Colon (tissue), 2 donors: ENCODE results near the gene PIEZO1.
"Not testable (repeated sequence)": the region's sequence is repeated elsewhere in the genome, so short reads cannot be mapped to it uniquely, and the experiment has no call there.

Experiments
- FAIRE-seq: peaks from 2 replicates; lab custom pipeline; 2012; peaks lifted over from hg19 to GRCh38; lab: Jason Lieb, UNC
- donor health status: control.
- donor health status: control.

PIEZO1 gene

DNA sequence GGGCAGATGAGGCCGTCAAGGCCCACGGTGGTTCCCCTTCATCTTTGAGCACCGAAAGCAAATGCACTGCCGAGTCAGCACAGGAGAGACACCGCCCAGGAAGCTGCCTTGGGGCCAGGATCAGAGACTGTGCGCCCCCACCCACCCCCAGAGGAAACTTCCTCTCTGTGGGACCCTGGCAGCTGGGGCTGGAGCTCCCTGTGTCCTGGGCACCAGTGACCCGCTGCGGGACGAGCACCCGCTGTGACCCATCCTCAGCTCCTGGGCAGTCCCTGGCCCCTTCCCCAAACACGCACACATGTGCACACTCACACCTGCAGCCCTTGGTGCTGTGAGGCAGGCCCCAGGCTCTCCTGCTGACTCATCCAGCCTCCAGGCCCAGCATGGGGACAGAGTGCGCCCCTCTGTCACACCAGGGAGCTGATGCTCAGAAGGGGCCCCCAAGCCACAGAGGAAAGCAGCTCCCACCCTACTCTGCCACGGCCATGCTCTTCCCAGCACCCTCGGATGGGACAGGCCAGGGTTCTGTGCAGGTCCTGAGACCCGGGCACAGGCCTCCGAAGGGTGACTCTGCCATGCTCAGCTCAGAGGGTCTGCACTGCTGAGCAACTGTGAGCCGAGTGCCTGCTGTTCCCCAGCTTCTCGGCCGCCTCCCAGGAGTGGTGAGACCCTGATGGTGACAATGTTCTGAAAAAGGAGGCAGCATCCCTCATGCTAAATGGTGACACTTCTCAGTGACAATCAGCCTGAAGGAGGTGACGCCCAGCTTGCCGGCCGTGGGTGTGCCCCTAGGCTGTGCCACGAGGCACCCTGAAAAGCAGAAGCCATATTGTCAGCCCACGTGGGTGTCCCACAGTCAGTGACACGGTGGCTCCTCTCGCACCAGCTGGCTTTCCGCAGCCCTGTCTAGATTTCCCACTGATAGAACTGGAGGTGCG, 3.6 kb downstream of the PIEZO1 start:
- no peak for FAIRE-seq

DNA sequence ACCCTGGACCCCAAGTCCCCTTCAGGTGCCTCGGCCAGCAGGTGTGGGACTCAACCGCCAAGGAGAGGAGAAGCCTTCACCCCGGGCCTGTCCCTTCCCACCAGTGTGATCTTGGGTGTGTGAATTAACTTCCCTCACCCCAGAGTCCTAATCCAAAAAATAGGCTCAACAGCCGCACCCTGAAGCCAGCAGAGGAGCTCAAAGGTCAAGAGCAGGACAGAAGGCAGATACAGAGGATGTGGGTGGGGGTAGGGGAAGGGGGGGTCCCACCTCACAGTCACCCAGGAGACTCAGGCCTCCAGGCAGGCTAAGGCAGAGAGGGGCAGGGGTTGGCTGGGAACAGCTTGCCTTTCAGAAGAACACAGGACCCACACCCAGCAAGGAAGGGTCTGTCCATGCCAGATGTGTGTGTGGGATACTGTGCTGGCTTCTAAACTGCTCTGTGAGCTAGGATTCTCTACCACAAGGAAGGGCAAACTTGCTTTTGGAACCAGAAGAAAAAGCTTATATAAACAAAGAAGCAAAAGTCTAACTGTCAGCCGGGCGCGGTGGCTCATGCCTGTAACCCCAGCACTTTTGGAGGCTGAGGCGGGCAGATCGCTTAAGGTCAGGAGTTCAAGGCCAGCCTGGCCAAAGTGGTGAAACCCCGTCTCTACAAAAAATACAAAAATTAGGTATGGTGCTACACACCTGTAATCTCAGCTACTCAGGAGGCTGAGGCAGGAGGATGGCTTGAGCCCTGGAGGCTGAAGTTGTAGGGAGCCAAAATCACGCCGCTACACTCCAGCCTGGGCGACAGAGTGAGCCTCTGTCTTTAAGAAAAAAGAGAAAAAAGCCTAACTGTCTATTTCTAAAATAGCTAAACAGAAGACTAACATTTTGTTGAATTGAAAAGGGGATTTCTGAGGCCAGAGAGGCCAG, 4.6 kb downstream of the PIEZO1 start:
- no peak for FAIRE-seq

DNA sequence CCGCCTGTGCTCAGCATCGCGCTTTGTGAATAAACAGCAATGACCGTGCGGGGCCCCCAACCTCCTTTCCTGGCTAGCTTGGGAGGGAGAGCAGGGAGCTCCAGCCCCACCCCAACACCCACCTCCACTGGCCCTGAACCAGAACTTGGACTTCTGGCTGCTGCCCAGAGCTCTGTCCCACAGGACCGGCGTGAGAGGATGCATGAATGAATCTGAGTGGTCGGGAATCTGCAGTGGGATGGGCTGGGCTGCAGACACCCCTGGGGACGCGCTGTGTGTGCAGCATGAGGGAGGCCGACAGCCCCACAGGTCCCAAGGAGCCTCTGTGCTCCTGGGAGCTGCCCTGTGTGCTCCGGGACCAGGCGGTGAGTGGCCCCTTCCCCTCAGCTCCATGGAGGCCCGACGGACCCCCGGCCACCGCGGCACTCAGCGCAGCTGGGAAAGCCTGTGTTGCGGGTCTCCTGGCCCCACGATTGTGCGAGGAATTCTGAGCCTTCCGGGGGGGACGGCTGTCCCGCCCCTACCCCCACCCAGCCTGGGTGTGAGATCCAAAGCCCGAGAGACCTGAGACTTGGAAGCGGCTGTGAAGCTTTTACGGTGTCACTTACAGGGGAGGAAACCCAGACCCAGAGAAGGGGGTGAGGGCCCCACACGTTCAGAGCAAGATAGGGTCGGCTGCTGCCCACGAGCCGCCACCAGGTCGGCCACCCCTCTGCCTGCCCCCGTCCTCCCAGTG, 5.4 kb downstream of the PIEZO1 start:
- no peak for FAIRE-seq

DNA sequence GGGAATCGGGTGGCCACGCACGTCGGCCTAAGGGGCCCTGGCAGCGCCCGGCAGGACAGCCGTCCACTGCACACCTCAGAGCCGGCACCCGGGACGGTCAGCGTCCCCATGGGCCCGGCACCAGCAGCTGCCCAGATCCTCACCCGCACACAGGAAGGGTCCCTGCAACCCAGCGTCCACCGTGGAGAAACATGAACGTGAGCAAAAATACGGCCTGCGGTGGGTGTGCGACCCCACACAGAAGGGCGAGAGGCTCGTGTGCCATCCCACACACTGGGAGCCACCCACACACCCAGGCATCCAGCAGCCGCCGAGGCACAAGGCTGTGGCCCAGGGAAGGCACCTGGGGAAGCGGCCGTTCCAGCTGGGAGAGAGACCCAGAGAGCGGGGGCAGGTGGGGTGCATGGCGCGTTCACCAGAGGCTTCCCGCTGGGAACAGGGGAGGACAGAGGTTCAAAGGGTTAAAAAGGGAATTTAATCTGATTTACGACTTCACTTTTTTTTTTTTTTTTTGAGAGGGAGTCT, 6.4 kb downstream of the PIEZO1 start:
- no peak for FAIRE-seq

DNA sequence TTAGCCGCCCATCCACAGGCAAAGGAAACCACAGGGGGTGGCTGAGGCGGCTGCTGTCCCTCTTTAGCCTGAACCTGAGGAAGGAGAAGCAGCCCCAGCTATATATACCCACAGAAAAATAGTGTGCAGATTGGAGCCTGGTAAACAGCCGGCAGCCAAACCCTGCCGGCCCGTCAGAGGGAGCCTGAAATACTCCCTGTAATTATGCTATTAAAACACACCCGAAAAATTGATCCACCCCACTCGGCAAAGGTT, 6.8 kb downstream of the PIEZO1 start:
- FAIRE-seq = no peak

DNA sequence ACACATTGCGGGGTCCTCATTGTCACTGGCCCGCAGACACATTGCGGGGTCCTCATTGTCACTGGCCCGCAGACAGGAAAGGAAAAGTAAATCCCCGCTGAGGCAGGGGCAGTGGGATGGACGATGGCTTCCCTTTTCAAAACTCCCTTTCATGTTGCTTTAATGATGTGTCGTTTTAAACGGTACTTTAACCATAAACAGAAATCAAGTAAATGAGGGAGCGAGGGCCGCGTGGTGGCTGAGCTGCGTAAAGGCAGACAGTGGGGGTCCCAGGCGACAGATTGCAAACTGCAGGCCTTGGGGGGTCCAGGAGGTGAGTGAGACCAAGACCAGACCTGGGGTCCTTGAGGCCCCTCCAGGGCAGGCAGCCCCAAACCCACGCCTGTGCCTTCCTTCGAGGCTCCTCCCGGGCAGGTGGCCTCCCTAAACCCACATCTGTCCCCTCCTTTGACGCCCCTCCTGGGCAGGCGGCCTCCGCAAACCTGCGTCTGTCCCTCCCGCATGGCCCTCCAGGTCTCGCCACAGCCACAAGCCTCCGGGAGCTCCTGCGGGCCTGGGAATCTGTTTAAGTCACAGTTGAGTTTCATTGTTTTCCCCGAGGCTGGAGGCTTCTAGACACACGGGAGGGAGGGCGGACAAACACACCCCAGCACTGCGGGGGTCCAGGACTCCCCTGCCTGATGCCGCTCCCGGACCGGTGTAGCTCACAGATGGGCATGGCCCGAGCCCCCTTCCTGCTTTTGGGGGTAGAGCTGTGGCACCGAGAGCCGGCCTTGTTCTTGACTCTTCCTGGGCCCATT, 7.3 kb downstream of the PIEZO1 start:
- FAIRE-seq = no peak

DNA sequence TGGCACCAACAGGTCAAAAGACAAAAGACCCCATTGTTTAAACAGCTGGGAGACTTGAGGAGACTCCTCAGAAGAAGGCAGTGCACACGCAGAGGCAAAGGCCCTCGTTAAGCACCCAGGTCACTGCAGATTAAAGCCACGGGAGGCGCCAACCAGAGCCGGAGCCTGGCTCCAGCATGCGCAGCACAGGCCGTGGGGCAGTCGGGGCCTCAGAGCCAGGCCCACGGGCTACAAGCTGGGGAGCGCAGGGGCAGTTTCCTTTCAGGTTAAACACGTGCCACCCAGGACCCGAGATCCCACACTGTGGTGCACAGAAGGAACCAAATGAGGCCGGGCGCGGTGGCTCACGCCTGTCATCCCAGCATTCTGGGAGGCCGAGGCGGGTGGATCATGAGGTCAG, 9.2 kb downstream of the PIEZO1 start:
- no peak for FAIRE-seq

DNA sequence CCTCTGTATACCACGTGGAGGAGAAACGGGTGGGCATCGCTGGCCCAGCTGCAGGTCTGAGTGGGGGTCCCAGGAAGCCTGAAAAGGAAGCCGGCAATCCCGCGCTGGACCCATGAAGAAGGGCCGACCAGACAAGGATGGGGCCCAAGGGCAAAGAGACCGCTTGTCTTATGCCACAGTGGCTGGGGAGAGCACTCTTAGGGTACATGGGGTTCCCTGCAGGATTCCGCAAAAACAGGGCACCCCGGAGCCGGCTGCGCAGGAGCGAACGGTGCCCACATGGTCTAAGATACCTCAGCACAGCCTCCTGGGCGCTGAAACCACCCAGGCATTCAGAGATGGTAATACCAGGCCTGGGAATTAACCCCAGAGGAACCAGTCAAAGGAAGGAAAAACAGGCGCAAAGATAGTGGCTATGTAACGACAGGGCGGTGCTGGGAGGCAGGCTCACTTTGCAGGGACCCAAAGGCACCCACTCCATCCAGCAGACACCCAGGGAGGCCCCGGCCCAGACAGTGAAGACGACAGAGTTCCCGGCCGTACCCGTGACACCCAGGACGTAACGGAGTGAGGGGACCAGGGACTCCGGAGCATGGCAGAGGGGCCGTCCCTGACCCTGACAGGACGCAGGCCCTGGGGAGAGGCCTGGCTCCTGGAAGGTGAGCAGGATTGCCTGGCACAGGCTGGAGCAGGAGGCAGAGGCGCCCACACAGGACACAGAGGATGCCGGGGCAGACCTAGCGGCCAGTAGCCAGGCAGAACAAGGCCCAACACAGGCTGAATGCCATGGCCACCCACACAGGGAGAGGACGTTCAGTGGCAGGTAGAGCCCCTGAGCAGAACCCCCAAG, 10.3 kb downstream of the PIEZO1 start:
- no peak for FAIRE-seq

DNA sequence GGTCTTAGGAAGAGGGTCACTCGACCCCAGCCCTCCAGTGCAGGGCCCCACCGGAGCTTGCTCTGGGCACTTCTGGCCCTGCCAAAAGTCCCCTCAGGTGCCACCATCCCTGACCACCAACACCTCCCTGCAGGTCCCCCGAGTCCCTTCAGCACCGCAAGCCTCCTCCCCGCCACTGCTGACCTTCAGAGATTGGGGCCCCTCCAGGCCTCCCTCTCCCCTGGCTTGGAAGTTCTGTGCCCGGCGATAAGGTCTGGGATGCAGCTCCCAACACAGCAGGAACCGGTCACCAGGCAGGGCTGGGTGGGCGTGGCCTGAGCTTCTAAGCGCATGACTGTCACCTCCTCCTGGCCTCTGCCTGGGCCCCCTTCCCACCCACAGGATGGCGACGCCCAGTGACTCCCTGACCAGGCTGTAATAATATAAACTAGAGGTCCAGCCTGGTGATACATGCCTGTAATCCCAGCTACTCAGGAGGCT, 11.2 kb downstream of the PIEZO1 start:
- FAIRE-seq = no peak

DNA sequence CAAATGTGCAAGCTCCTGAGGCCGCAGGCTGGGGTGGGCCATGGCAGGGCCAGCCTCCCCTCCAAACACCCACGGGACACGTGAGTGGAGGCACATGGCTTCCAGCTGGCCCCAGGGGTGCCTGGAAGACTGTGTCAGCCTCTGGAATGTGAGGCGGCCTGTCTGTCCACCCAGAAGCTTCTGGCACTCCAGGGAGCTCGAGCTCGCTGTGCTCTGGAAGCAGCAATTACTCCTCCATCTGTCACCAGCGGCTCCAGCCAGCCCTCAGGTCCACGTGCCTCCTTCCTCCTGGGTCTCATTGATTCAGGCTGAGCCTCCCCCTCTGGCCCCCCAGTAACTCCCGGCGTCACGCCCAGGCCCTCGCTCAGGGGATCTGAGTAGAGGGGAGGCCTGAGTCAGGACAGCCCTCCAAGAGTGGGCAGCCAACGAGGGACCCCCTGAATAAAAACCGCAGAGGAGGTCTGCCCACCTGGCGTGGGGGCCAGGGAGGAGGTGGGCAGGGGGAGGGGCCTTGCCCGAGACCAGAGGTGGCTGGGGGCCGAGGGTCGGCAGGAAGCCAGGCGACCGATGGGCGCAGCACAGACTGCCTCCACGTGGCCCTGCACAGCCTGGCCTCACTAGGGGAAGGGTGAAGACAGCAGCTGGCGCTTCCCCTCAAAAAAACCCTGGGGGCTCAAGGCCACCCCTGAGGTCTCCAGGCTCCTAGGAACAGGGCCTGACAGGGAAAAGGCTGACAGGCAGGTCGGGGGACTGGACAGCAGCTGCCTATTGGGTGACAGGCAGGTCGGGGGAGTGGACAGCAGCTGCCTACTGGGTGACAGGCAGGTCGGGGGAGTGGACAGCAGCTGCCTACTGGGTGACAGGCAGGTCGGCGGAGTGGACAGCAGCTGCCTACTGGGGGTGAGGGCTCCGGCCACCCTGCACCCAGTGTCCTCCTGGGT, 11.9 kb downstream of the PIEZO1 start:
- no peak for FAIRE-seq

DNA sequence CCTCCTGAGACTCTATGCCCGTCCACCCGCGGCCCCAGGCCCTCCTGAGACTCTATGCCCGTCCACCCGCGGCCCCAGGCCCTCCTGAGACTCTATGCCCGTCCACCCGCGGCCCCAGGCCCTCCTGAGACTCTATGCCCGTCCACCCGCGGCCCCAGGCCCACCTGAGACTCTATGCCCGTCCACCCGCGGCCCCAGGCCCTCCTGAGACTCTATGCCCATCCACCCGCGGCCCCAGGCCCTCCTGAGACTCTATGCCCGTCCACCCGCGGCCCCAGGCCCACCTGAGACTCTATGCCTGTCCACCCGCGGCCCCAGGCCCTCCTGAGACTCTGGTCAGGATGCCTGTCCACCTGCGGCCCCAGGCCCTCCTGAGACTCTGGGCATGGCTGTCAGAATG, 13.2 kb downstream of the PIEZO1 start:
- not testable (repeated sequence) for FAIRE-seq

DNA sequence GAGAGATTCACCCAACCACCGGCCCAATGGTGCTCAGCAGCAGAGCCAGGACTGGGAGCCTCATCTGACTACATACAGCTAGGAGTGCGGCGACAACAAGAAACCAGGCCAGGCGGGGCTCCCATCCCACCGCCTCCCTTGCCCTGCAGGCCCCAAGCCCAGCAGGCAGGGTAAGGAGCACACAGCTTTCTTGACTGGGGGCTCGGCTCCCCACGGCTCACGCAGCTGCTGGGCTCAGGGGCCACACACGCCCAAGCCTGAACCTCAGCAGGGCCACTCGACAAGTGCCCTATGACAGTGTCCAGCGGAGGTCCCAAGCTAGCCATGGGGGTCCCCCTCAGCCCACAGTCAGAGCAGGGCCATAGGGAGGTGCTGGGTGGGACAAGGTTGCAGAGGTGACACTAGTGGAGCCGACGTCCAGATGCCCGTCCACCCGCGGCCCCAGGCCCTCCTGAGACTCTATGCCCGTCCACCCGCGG, 13.7 kb downstream of the PIEZO1 start:
- no peak for FAIRE-seq

DNA sequence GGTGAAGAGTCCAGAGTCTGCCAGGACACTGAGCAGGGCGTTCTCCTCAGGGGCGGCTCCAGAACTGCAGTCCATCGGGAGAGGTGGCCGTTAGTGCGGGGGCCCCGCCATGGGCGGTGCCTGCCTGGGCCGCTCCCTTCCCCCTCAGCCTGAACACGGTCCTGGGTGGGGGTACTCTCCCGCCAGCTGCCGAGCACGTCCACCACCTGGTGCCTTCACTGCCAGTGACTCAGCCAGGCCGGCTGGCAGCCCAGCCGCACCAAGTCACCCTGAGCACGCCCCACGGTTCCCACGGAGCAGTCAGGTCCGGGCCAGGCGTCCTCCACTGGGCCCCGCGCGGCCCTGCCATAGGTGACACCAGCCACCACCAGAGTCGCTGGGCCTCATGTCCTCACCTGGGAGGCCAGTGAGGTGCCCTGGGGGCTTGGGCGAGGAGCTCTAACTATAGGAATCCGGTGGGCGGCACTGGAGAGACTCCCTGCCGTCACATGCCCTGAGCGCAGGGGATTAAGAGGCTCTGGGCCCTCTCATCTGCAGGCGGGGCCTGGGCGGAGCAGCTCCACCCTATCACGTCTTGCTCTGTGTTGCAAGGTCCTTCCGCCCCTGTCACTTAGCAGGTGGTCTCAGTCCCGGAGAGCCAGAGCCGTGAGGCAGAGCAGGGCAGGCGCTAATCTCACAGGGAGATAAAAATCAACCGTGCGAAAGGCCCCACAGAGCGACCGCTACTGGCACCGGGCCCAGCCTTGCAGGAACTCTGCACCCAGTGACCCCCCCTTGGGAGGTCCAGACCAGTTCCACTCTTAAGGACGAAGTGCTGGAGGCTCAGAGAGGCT, 14.3 kb downstream of the PIEZO1 start:
- no peak for FAIRE-seq

DNA sequence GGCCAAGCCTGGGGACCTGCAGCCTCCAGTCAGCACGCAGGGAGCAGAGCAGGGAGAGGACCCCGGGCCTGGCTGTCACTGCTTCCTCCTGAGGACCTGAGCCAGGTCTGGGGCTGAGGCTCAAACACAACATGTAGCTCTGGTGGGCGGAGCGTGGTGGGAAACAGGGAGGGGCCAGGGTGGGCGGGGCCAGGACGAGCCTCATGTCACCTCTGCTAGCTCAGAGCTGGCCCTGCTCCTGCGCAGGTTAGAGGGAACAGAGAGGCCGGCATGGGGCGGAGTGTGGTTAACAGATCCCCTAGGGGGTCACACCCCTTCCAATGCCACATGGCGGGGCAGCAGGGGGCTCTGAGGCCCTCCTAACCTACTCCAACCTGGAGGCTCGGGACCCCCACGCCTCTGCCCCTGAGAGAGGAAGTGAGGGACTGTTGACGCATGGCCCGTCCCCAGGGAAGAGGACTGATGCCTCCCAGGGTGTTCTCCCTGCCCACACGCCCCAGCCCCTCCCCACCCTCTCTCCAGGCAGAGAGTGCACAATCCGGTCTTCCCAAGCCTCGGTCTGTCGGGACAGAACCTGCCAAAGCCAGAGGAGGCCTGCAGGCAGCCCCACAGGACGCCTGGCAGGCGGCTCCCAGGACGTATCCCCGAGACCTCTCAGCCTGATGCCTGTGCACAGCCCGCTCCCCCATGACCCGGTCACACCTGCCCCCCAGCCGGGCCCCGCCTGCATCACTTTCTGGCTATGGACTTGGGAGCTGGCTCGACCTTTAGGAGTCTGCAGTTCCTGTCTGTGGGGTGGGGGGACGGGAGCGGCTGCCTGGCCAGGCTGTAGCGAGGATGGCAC, 15.2 kb downstream of the PIEZO1 start:
- FAIRE-seq = no peak

DNA sequence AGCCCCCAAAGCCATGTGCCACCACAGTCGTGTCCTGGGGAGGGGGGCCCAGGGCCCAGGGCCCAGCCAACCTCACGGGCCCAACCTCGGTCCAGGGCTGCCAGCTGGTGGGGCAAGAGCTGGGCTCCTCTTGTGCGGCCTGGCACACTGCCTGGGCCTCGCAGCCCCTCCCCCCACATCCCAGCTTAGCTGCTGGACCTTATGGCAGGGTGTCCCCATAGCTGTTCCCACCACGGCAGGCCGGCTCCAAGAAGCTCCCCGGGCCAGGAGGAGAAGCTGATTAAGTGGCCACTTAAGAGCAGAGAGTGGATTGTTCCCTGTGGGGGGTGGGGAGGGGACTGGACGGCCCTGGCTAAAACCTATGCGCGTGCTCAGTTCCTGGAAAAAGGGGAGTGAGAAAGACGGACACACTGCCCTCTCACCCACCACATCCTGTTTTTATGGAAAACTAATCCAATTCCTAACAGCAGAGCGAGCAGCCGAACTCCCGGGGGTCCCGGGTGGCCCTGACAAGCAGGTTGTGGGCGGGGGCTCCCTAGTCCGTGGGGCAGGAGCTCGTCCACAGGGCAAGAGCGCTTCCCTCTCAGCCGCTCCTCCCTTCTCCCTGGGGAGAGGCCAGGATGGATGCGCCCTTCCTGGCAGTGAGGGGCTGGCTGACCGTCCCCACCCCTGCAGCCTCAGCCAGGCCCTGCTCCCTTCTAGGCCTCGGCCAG, 16.8 kb downstream of the PIEZO1 start:
- no peak for FAIRE-seq

DNA sequence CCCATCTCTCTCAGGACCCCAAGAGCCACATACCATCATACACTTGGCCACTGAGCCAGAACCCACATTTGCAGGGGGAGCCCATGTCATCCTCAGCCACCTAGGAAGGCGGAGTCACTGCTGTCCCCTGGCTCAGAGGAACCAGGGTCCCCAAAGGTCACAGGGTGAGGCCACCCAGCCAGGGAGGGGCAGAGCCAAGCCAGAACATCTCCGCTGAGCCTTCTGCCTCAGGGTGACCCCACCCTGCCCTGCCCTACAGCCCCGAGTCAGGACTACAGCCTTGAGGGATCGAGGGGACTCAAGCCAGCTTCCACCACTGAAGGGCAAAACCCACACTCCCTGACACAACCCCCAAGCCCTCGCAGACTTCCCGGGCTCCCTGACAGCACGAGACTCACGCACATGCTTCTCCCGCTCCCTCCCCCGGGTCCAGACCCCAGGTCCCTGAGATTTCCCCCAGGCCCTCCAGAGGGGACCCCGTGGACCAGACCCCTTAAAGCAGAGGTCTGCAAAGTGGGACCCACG, 17.4 kb downstream of the PIEZO1 start:
- no peak for FAIRE-seq
